Measurements from ENCODE around the gene TMEM140.

GRCh38 chr7:135184254-135184841 lies 36.5 kb downstream of the TMEM140 start:
- TF ChIP-seq POLR2AphosphoS5 (IDR thresholded peaks at IDR 0.05): no peak
- TF ChIP-seq, protein P1, sequence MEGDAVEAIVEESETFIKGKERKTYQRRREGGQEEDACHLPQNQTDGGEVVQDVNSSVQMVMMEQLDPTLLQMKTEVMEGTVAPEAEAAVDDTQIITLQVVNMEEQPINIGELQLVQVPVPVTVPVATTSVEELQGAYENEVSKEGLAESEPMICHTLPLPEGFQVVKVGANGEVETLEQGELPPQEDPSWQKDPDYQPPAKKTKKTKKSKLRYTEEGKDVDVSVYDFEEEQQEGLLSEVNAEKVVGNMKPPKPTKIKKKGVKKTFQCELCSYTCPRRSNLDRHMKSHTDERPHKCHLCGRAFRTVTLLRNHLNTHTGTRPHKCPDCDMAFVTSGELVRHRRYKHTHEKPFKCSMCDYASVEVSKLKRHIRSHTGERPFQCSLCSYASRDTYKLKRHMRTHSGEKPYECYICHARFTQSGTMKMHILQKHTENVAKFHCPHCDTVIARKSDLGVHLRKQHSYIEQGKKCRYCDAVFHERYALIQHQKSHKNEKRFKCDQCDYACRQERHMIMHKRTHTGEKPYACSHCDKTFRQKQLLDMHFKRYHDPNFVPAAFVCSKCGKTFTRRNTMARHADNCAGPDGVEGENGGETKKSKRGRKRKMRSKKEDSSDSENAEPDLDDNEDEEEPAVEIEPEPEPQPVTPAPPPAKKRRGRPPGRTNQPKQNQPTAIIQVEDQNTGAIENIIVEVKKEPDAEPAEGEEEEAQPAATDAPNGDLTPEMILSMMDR (IDR thresholded peaks at IDR 0.05): no peak
- no peak for TF ChIP-seq POLR2A (IDR thresholded peaks at IDR 0.05)

All from suprapubic skin (tissue), 4 donors.